K562 (cell line): ENCODE data around the gene LDB1.

Experiments used
- CTCF ChIP-seq, 3 experiments: IDR thresholded peaks in 2 of 3; conservative IDR thresholded peaks in 1 of 3; 2 replicates each; pipeline ENCODE4 v1.5.1; 2011 to 2012; ENCODE audit warnings: low read length in 3 of 3, mild to moderate bottlenecking in 3 of 3, control low read depth in 2 of 3, improper control_type of control experiment in 1 of 3, inconsistent platforms in 1 of 3, low read depth in 1 of 3, mixed read lengths in 1 of 3, moderate library complexity in 1 of 3; ENCODE audit not compliant: insufficient read depth in 2 of 3
- MAX ChIP-seq: sonication (generic); formaldehyde crosslinking; IDR thresholded peaks from 2 replicates; pipeline ENCODE4 v1.9.0; 2022; ENCODE audit warnings: mild to moderate bottlenecking, missing genetic modification reagents
- MYNN ChIP-seq, 2 experiments: sonication (generic); formaldehyde crosslinking in 1 of 2; IDR thresholded peaks; 2 replicates each; pipeline versions ENCODE4 v1.5.0 to v1.6.1; 2016 to 2020; ENCODE audit warnings: antibody characterized with exemption in 1 of 2, missing genetic modification reagents in 1 of 2
- REST ChIP-seq, 2 experiments: fragments of 450-650 bp; formaldehyde crosslinking in 1 of 2; IDR thresholded peaks; 2 replicates each; pipeline versions ENCODE4 v1.4.0 to v1.6.1; 2014 to 2020; ENCODE audit warnings: mild to moderate bottlenecking in 2 of 2, borderline replicate concordance in 1 of 2, low read depth in 1 of 2
- RNF2 ChIP-seq: sonication (generic); IDR thresholded peaks from 2 replicates; pipeline ENCODE4 v1.6.1; 2016
- SP2 ChIP-seq: IDR thresholded peaks from 2 replicates; pipeline ENCODE4 v1.6.1; 2011; ENCODE audit warnings: mild to moderate bottlenecking, low read depth, low read length, moderate library complexity; ENCODE audit not compliant: poor library complexity, severe bottlenecking; ENCODE audit errors: extremely low read depth
- TAF1 ChIP-seq: IDR thresholded peaks from 2 replicates; pipeline ENCODE4 v1.6.1; 2011; ENCODE audit warnings: mild to moderate bottlenecking, low read length, moderate library complexity; ENCODE audit not compliant: insufficient read depth, control insufficient read depth, severe bottlenecking; ENCODE audit errors: extremely low read depth
- TAF7 ChIP-seq: fragments of 450-650 bp; IDR thresholded peaks from 2 replicates; pipeline ENCODE4 v1.6.1; 2016; ENCODE audit warnings: missing genetic modification characterization, missing compliant biosample characterization
- USF2 ChIP-seq: sonication (generic); formaldehyde crosslinking; IDR thresholded peaks from 2 replicates; pipeline ENCODE4 v1.5.0; 2020; ENCODE audit warnings: missing genetic modification reagents
- ZNF124 ChIP-seq: sonication (generic); formaldehyde crosslinking; IDR thresholded peaks from 2 replicates; pipeline ENCODE4 v1.8.1; 2022; ENCODE audit warnings: missing genetic modification reagents
- ZNF316 ChIP-seq: fragments of 450-650 bp; IDR thresholded peaks from 2 replicates; pipeline ENCODE4 v1.6.1; 2016

- TF ChIP-seq SP2 (no peak), MYNN (IDR thresholded peaks at IDR 0.05) (no peak), MYNN (CRISPR knock-in tag; IDR thresholded peaks at IDR 0.05) (no peak), REST (IDR thresholded peaks at IDR 0.05; ENCODE audit: borderline replicate concordance) (no peak), REST (CRISPR knock-in tag; IDR thresholded peaks at IDR 0.05; ENCODE audit: low read depth) (no peak), ZNF316 (no peak), USF2 (CRISPR knock-in tag) (no peak), TAF7 (tag) (no peak), RNF2 (no peak), TAF1 (no peak), CTCF (IDR thresholded peaks at IDR 0.05 in 2 of 3, conservative IDR thresholded peaks at IDR 0.05 in 1 of 3; ENCODE audit: insufficient read depth in 2 of 3, low read depth in 1 of 3, low read length in 3 of 3) (no peak), MAX (CRISPR knock-in tag) (no peak), ZNF124 (CRISPR knock-in tag) (no peak)
Measured at GRCh38 chr10:102059987-102060386, 60.2 kb downstream of the LDB1 start.
